WTC11 (cell line): ENCODE results near the gene CREBBP. TPM values are rescaled to one million over a fixed set of nuclear protein-coding genes. Genes with fewer than 3 reads are reported as not detected.

Experiments used
- ATAC-seq: fragments of 200-7000 bp; cut with Tn5 transposase; 2 replicates; pipeline ENCODE4 v1.10.0; 2021; ENCODE audit warnings: mild to moderate bottlenecking, moderate library complexity
- CTCF ChIA-PET: fragments of 300-600 bp; sonication (Branson Sonifier 250); formaldehyde crosslinking; loops from one replicate; lab custom pipeline; 2021; ENCODE audit warnings: antibody characterized with exemption; lab: Charles Lee
- POLR2A ChIA-PET: fragments of 350-600 bp; sonication (Branson Sonifier 250); formaldehyde crosslinking; loops from one replicate; lab custom pipeline; 2021; ENCODE audit warnings: antibody characterized with exemption; lab: Charles Lee
- DNase-seq: peaks from one replicate; pipeline ENCODE4 v3.0.0; 2021; ENCODE audit warnings: low spot score
- H3K27ac Mint-ChIP-seq: 2 replicates; pipeline ENCODE4 v1.8.0; 2021; ENCODE audit warnings: mixed read lengths
- H3K27me3 Mint-ChIP-seq: 2 replicates; pipeline ENCODE4 v1.8.0; 2021; ENCODE audit warnings: low read depth, mild to moderate bottlenecking, moderate library complexity, mixed read lengths
- H3K36me3 Mint-ChIP-seq: 2 replicates; pipeline ENCODE4 v1.8.0; 2021; ENCODE audit warnings: mixed read lengths
- H3K4me1 Mint-ChIP-seq: 2 replicates; pipeline ENCODE4 v1.8.0; 2022; ENCODE audit warnings: mixed read lengths
- H3K4me3 Mint-ChIP-seq: 2 replicates; pipeline ENCODE4 v1.8.0; 2021; ENCODE audit warnings: mild to moderate bottlenecking, moderate library complexity, mixed read lengths
- H3K9me3 Mint-ChIP-seq: 2 replicates; pipeline ENCODE4 v1.8.0; 2021; ENCODE audit warnings: mixed read lengths
- CREB1 ChIP-seq: sonication (generic); formaldehyde crosslinking; IDR thresholded peaks from 2 replicates; pipeline ENCODE4 v1.8.0; 2023; ENCODE audit warnings: mild to moderate bottlenecking, missing genetic modification reagents
- ESRRA ChIP-seq: sonication (generic); formaldehyde crosslinking; IDR thresholded peaks from 2 replicates; pipeline ENCODE4 v1.8.1; 2022; ENCODE audit warnings: mild to moderate bottlenecking, missing genetic modification reagents, borderline replicate concordance
- GTF2I ChIP-seq: fragments of 250-450 bp; sonication (Bioruptor Pico); conservative IDR thresholded peaks from 2 replicates; pipeline ENCODE4 v1.4.0; 2021; ENCODE audit warnings: mild to moderate bottlenecking
- JUN ChIP-seq: sonication (generic); formaldehyde crosslinking; IDR thresholded peaks from 2 replicates; pipeline ENCODE4 v1.8.0; 2023; ENCODE audit warnings: mild to moderate bottlenecking, missing genetic modification reagents
- MXD4 ChIP-seq: fragments of 250-450 bp; sonication (Bioruptor Pico); IDR thresholded peaks from 2 replicates; pipeline ENCODE4 v1.8.0; 2021; ENCODE audit warnings: mild to moderate bottlenecking, moderate library complexity, borderline replicate concordance
- NR1H2 ChIP-seq: sonication (generic); formaldehyde crosslinking; IDR thresholded peaks from 2 replicates; pipeline ENCODE4 v1.9.0; 2021; ENCODE audit warnings: mild to moderate bottlenecking, moderate library complexity, missing genetic modification reagents
- RORB ChIP-seq: fragments of 250-450 bp; sonication (Bioruptor Pico); IDR thresholded peaks from 2 replicates; pipeline ENCODE4 v1.9.0; 2021; ENCODE audit warnings: mild to moderate bottlenecking
- TP53 ChIP-seq: sonication (generic); formaldehyde crosslinking; IDR thresholded peaks from 2 replicates; pipeline ENCODE4 v1.8.1; 2023; ENCODE audit warnings: mild to moderate bottlenecking, missing genetic modification reagents
- USF1 ChIP-seq: sonication (generic); formaldehyde crosslinking; IDR thresholded peaks from 2 replicates; pipeline ENCODE4 v1.8.0; 2022; ENCODE audit warnings: mild to moderate bottlenecking, missing genetic modification reagents
- ZNF671 ChIP-seq: fragments of 250-450 bp; sonication (Bioruptor Pico); IDR thresholded peaks from 2 replicates; pipeline ENCODE4 v1.8.0; 2021; ENCODE audit warnings: mild to moderate bottlenecking
- total RNA-seq: library from RNA; stranded (reverse); gene quantifications from 3 replicates; pipeline ENCODE4 v1.2.3, GENCODE V29; 2021
- TF ChIP-seq, protein P1 (sequence below): sonication (generic); formaldehyde crosslinking; IDR thresholded peaks from 2 replicates; pipeline ENCODE4 v1.8.1; 2023; ENCODE audit warnings: mild to moderate bottlenecking, missing genetic modification reagents, borderline replicate concordance
- TF ChIP-seq, protein P2 (sequence below): fragments of 250-450 bp; sonication (Bioruptor Pico); IDR thresholded peaks from 2 replicates; pipeline ENCODE4 v2.1.2; 2022; ENCODE audit warnings: mild to moderate bottlenecking, moderate library complexity
- TF ChIP-seq, protein P3 (sequence below): sonication (generic); formaldehyde crosslinking; IDR thresholded peaks from 2 replicates; pipeline ENCODE4 v1.8.0; 2022; ENCODE audit warnings: missing genetic modification reagents
- TF ChIP-seq, protein P4 (sequence below): fragments of 250-450 bp; sonication (Bioruptor Pico); conservative IDR thresholded peaks from 2 replicates; pipeline ENCODE4 v1.9.0; 2021; ENCODE audit warnings: mild to moderate bottlenecking
- TF ChIP-seq, protein P5 (sequence below): sonication (generic); formaldehyde crosslinking; conservative IDR thresholded peaks from 2 replicates; pipeline ENCODE4 v1.8.1; 2023; ENCODE audit warnings: mild to moderate bottlenecking, low read depth, missing genetic modification reagents, moderate library complexity

Gene CREBBP
- total RNA-seq, 1 experiment from 2014 or later = 49.6 TPM

- peak overlapping the region; percentile 43; the same call in 1 of the 2 replicates for H3K27ac Mint-ChIP-seq
- peak; percentile 54 for ATAC-seq
Measured at GRCh38 chr16:3816326-3816725, 64.2 kb downstream of the CREBBP start.

DNA sequence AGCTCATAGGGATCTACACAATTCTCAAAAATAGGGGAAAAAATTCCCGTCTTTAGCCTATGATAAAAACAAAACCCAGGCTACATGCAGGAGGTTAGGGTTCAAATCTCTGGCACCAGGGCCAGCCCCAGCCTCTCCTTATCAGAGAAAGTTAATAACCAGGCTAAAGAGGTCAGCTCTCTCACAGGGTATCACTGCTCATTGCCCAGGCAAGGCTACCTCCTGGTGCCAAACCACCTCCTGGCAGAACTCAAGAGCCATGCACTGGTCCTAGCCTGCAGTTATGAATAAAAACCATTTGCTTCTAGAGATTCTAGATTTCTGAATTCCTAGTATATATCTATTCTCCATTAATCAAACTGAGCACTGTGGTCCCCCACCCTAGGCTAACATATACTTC lies 65.8 kb downstream of the CREBBP start:
- H3K9me3 Mint-ChIP-seq = no peaks in the 10 kb centered on the region
- CTCF ChIA-PET = no interaction called here
- ATAC-seq = no peak
- TF ChIP-seq CREB1 = no peak
- TF ChIP-seq, protein P1, sequence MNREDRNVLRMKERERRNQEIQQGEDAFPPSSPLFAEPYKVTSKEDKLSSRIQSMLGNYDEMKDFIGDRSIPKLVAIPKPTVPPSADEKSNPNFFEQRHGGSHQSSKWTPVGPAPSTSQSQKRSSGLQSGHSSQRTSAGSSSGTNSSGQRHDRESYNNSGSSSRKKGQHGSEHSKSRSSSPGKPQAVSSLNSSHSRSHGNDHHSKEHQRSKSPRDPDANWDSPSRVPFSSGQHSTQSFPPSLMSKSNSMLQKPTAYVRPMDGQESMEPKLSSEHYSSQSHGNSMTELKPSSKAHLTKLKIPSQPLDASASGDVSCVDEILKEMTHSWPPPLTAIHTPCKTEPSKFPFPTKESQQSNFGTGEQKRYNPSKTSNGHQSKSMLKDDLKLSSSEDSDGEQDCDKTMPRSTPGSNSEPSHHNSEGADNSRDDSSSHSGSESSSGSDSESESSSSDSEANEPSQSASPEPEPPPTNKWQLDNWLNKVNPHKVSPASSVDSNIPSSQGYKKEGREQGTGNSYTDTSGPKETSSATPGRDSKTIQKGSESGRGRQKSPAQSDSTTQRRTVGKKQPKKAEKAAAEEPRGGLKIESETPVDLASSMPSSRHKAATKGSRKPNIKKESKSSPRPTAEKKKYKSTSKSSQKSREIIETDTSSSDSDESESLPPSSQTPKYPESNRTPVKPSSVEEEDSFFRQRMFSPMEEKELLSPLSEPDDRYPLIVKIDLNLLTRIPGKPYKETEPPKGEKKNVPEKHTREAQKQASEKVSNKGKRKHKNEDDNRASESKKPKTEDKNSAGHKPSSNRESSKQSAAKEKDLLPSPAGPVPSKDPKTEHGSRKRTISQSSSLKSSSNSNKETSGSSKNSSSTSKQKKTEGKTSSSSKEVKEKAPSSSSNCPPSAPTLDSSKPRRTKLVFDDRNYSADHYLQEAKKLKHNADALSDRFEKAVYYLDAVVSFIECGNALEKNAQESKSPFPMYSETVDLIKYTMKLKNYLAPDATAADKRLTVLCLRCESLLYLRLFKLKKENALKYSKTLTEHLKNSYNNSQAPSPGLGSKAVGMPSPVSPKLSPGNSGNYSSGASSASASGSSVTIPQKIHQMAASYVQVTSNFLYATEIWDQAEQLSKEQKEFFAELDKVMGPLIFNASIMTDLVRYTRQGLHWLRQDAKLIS = no peak
- TF ChIP-seq TP53 (CRISPR knock-in tag) = no peak
- TF ChIP-seq JUN (CRISPR knock-in tag) = no peak
- TF ChIP-seq MXD4 = no peak

More at GRCh38 chr16:3816326-3816725, 64.2 kb downstream of the CREBBP start:
- no peak for TF ChIP-seq NR1H2 (CRISPR knock-in tag)
- TF ChIP-seq CREB1 = no peak
- no peak for TF ChIP-seq USF1 (CRISPR knock-in tag)
- TF ChIP-seq, protein P2, sequence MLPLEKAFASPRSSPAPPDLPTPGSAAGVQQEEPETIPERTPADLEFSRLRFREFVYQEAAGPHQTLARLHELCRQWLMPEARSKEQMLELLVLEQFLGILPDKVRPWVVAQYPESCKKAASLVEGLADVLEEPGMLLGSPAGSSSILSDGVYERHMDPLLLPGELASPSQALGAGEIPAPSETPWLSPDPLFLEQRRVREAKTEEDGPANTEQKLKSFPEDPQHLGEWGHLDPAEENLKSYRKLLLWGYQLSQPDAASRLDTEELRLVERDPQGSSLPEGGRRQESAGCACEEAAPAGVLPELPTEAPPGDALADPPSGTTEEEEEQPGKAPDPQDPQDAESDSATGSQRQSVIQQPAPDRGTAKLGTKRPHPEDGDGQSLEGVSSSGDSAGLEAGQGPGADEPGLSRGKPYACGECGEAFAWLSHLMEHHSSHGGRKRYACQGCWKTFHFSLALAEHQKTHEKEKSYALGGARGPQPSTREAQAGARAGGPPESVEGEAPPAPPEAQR (CRISPR knock-in tag) = no peak
- TF ChIP-seq, protein P3, sequence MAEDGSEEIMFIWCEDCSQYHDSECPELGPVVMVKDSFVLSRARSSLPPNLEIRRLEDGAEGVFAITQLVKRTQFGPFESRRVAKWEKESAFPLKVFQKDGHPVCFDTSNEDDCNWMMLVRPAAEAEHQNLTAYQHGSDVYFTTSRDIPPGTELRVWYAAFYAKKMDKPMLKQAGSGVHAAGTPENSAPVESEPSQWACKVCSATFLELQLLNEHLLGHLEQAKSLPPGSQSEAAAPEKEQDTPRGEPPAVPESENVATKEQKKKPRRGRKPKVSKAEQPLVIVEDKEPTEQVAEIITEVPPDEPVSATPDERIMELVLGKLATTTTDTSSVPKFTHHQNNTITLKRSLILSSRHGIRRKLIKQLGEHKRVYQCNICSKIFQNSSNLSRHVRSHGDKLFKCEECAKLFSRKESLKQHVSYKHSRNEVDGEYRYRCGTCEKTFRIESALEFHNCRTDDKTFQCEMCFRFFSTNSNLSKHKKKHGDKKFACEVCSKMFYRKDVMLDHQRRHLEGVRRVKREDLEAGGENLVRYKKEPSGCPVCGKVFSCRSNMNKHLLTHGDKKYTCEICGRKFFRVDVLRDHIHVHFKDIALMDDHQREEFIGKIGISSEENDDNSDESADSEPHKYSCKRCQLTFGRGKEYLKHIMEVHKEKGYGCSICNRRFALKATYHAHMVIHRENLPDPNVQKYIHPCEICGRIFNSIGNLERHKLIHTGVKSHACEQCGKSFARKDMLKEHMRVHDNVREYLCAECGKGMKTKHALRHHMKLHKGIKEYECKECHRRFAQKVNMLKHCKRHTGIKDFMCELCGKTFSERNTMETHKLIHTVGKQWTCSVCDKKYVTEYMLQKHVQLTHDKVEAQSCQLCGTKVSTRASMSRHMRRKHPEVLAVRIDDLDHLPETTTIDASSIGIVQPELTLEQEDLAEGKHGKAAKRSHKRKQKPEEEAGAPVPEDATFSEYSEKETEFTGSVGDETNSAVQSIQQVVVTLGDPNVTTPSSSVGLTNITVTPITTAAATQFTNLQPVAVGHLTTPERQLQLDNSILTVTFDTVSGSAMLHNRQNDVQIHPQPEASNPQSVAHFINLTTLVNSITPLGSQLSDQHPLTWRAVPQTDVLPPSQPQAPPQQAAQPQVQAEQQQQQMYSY (CRISPR knock-in tag) = no peak
- no peak for TF ChIP-seq GTF2I (CRISPR knock-in tag)
- TF ChIP-seq, protein P4, sequence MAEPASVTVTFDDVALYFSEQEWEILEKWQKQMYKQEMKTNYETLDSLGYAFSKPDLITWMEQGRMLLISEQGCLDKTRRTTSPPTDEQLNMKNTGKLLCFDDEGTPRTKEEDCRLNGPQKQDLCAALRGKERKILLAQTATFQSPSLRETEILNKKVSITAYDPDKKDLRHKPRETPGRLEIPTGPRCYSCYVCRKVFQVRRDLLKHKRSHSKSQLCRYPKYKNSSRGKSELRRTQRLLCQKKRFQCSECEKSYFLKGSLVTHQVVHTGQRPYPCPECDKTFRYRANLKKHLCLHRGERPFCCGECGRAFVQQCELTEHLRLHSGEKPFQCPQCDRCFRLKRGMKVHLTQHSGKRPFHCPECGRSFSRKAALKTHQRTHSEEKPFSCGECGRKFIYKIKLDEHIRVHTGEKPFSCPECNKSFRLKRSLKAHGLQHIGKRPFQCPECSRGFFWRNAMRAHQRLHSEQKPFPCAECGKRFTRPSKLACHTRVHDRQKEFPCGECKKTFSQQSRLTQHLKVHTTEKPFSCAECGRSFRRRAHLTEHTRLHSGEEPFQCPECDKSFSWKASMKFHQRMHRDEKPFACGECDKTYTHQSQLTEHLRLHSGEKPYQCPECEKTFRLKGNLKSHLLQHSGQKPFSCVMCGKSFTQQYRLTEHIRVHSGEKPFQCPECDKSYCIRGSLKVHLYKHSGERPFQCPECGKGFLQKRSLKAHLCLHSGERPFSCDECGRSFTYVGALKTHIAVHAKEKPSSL (CRISPR knock-in tag) = no peak
- no peak for TF ChIP-seq RORB (CRISPR knock-in tag)
- no peak for TF ChIP-seq ESRRA (CRISPR knock-in tag)
- TF ChIP-seq, protein P5, sequence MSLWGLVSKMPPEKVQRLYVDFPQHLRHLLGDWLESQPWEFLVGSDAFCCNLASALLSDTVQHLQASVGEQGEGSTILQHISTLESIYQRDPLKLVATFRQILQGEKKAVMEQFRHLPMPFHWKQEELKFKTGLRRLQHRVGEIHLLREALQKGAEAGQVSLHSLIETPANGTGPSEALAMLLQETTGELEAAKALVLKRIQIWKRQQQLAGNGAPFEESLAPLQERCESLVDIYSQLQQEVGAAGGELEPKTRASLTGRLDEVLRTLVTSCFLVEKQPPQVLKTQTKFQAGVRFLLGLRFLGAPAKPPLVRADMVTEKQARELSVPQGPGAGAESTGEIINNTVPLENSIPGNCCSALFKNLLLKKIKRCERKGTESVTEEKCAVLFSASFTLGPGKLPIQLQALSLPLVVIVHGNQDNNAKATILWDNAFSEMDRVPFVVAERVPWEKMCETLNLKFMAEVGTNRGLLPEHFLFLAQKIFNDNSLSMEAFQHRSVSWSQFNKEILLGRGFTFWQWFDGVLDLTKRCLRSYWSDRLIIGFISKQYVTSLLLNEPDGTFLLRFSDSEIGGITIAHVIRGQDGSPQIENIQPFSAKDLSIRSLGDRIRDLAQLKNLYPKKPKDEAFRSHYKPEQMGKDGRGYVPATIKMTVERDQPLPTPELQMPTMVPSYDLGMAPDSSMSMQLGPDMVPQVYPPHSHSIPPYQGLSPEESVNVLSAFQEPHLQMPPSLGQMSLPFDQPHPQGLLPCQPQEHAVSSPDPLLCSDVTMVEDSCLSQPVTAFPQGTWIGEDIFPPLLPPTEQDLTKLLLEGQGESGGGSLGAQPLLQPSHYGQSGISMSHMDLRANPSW (CRISPR knock-in tag) = no peak
- no peak for TF ChIP-seq ZNF671 (CRISPR knock-in tag)
- no peaks in the 10 kb centered on the region for H3K9me3 Mint-ChIP-seq
- H3K4me1 Mint-ChIP-seq = peaks cover 45% of the 10 kb centered on the region
- no peaks in the 10 kb centered on the region for H3K27me3 Mint-ChIP-seq
- no peak for DNase-seq
- H3K4me3 Mint-ChIP-seq = no peak overlapping the region
- no peaks in the 10 kb centered on the region for H3K36me3 Mint-ChIP-seq
- POLR2A ChIA-PET = no interaction called here
- CTCF ChIA-PET = no interaction called here

More for the DNA sequence above, 65.8 kb downstream of the CREBBP start:
- no peak for DNase-seq
- Mint-ChIP-seq H3K4me3 (no peak overlapping the region), H3K27me3 (no peaks in the 10 kb centered on the region), H3K36me3 (peaks cover 8% of the 10 kb centered on the region; the same call in 1 of the 2 replicates), H3K4me1 (peaks cover 54% of the 10 kb centered on the region), H3K27ac (no peak overlapping the region)
- POLR2A ChIA-PET = no interaction called here
